Activated CD4-positive, alpha-beta T cell treated with anti-CD3 and anti-CD28 coated beads, Interleukin-2, amount 10 ng/mL, durations not matched to agents 7 days and 5 days (primary cell): ENCODE data around the gene ROM1. TPM values are rescaled to one million over a fixed set of nuclear protein-coding genes. Genes with fewer than 3 reads are reported as not detected.

Experiments used
- CTCF ChIA-PET: fragments of 350-600 bp; sonication (Branson Sonifier 250); formaldehyde crosslinking; loops from one replicate; lab custom pipeline; 2021; ENCODE audit warnings: antibody characterized with exemption; lab: Charles Lee
- POLR2A ChIA-PET: fragments of 350-600 bp; sonication (Branson Sonifier 250); formaldehyde crosslinking; loops from one replicate; lab custom pipeline; 2021; ENCODE audit warnings: antibody characterized with exemption; lab: Charles Lee
- DNase-seq: peaks from one replicate; pipeline ENCODE4 v3.0.0-alpha.2; 2020
- H3K27ac Mint-ChIP-seq: one replicate; pipeline ENCODE4 v1.8.0; 2021; ENCODE audit warnings: mild to moderate bottlenecking, moderate library complexity, mixed read lengths
- H3K27me3 Mint-ChIP-seq: one replicate; pipeline ENCODE4 v1.8.0; 2021; ENCODE audit warnings: mixed read lengths
- H3K36me3 Mint-ChIP-seq: one replicate; pipeline ENCODE4 v1.8.0; 2021; ENCODE audit warnings: low read depth, mixed read lengths
- H3K4me1 Mint-ChIP-seq: one replicate; pipeline ENCODE4 v1.8.0; 2021; ENCODE audit warnings: mixed read lengths
- H3K4me3 Mint-ChIP-seq: one replicate; pipeline ENCODE4 v1.8.0; 2021; ENCODE audit warnings: mild to moderate bottlenecking, moderate library complexity, mixed read lengths
- H3K9me3 Mint-ChIP-seq: one replicate; pipeline ENCODE4 v1.8.0; 2021; ENCODE audit warnings: mixed read lengths
- total RNA-seq, 2 experiments: library from RNA; stranded (reverse); gene quantifications; one replicate each; pipeline ENCODE4 v1.2.3, GENCODE V29; 2021

Gene ROM1
- total RNA-seq, 2 experiments from 2014 or later = 1.0 to 1.3 TPM

DNA sequence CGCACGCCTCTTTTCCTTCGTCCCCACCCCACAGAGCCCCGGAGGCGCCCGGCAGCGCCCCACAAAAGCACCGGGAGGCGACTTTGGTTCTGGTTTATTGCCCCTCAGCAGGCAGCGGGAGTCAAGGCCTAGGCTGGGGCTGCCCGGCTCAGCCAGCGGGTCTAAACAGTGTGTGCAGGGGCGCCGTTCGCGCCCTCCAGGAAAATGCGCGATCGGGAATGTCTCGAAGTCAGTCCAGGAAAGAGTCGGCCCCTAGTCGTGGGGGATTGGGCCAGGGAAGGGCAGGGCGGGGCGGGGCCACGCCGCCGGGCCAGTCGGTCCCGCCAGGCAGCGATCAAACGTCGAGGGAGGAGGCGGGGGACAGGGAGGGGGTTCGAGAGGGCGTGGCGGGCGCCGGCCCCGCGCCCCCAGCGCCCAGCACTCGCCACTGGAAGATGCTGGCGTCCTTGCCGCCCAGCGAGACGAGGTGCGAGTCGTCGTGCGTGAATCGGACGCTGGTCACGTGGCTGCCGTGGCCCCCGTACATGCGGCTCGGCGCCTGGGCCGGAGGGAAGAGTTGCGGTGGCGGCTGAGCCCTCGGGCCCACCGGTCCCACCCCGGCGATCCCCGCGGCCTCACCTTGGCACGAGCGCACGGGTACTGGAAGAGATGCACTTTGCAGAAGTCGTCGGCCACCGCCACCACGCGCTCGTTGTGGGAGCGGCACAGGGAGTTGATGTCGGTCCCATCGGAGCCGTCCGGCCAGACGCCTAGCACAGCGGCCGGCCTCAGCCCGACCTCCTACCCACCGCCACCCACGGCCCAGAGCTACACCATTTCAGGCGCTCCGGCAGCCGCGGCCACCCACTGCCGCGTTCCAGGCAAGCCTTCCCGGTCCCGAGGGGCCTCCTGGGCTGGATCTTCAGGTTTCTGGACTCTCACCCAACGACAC, 10.7 kb upstream of the ROM1 start:
- POLR2A ChIA-PET = interaction anchor here (0.6 to 1.9 kb wide), 7 partner anchors 11 to 279 kb away, joined by 3 to 18 read pairs (median 3); partner anchors contain the start of genes EEF1G, SLC3A2, TUT1 and UQCC3
- H3K27me3 Mint-ChIP-seq = no peaks in the 10 kb centered on the region
- peak overlapping the region; percentile 95 for H3K27ac Mint-ChIP-seq
- no peaks in the 10 kb centered on the region for H3K9me3 Mint-ChIP-seq
- peak overlapping the region; percentile 85 for H3K4me3 Mint-ChIP-seq
- peaks cover 70% of the 10 kb centered on the region for H3K36me3 Mint-ChIP-seq
- DNase-seq = peak; percentile 22
- H3K4me1 Mint-ChIP-seq = peaks cover 50% of the 10 kb centered on the region
- CTCF ChIA-PET = interaction anchor here (1.0 to 3.7 kb wide), 7 partner anchors 8 to 62 kb away, joined by 3 to 25 read pairs (median 6); partner anchors contain the start of genes C11orf98, CSKMT, EML3 and GANAB

DNA sequence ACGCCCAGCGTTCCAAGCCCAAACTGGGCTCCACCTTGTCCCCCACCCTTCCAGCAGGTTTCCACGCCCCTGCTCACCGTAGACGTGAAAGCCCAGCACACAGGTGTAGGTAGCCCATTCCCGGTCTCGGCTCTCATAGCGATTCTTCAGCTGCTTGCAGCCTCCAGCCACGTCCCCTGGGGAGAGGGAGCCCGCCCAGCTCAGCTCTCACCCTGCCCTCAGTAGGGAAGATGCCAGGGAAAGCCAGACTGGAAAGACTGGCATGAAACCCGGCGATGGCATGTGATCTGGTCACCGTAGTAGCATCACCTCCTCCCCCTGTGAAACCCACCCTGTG, 10.0 kb upstream of the ROM1 start:
- POLR2A ChIA-PET = no interaction called here
- no peak for DNase-seq
- Mint-ChIP-seq H3K9me3 (no peaks in the 10 kb centered on the region), H3K36me3 (peaks cover 70% of the 10 kb centered on the region), H3K4me1 (peaks cover 50% of the 10 kb centered on the region), H3K27me3 (no peaks in the 10 kb centered on the region), H3K4me3 (peak overlapping the region; percentile 54), H3K27ac (peak overlapping the region; percentile 81)
- CTCF ChIA-PET = interaction anchor here (1.0 to 2.4 kb wide), 3 partner anchors 10 to 62 kb away, joined by 3 to 7 read pairs (median 5); partner anchors contain the start of genes C11orf98, CSKMT, EML3 and ROM1

DNA sequence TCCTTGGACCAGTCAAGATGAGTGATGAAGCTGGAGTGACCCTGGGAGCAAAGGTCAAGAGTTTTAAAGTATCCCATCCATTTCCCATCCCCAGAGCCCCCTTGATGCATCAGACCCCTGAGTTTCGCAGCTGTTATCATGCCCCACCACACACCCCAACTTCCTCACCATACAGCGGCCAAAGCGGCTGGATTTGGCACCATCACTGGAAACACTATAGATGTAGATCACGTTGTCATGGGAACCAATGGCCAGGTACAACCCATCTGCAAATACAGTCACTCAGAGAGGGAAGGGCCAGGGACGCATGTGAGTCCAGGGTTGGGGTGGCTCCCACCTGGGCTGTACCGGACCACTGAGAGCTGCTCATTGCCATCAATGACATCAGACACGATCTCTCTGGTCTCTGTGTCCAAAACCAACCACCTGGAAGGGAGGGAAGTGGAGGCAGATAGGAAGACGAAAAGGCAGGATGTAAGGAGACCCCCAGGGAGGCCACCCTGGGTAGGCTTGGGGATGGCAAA, 9.2 kb upstream of the ROM1 start:
- peak overlapping the region; percentile 81 for H3K27ac Mint-ChIP-seq
- H3K9me3 Mint-ChIP-seq = no peaks in the 10 kb centered on the region
- H3K4me3 Mint-ChIP-seq = peak overlapping the region; percentile 54
- peaks cover 66% of the 10 kb centered on the region for H3K36me3 Mint-ChIP-seq
- H3K4me1 Mint-ChIP-seq = peaks cover 49% of the 10 kb centered on the region
- ChIA-PET POLR2A (no interaction called here), CTCF (interaction anchor here (1.0 to 1.7 kb wide), 5 partner anchors 9 to 17 kb away, joined by 3 to 5 read pairs (median 4); partner anchors contain the start of genes EML3, ROM1 and TUT1)
- no peak for DNase-seq
- H3K27me3 Mint-ChIP-seq = no peaks in the 10 kb centered on the region

- Mint-ChIP-seq H3K36me3 (peaks cover 64% of the 10 kb centered on the region), H3K4me1 (peaks cover 48% of the 10 kb centered on the region), H3K4me3 (no peak overlapping the region), H3K27me3 (no peaks in the 10 kb centered on the region), H3K27ac (no peak overlapping the region), H3K9me3 (no peaks in the 10 kb centered on the region)
- ChIA-PET CTCF (interaction anchor here (1.0 to 1.5 kb wide), 3 partner anchors 11 to 13 kb away, joined by 3 to 5 read pairs (median 4); partner anchors contain the start of gene TUT1), POLR2A (no interaction called here)
- no peak for DNase-seq
Measured at GRCh38 chr11:62604460-62605120, 8.5 kb upstream of the ROM1 start.

DNA sequence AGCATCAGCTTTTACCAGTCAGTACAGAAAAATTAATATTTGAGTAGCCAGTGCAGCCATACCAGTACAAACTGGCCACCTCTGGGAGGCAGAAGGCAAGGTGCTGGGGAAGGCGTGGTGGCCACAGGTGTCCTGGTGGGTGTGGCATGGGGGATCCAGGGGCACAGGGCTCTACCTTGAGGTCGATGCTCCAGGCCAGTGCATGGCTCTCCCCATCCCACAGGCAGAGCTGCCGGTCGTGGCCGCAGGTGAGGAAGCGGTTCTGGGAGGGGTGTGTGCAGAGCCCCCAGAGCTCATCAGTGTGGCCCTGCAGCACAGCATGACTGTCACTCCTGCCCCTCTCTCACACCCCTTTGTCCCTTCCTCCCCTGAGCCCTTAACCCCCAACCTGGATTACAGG, 7.6 kb upstream of the ROM1 start:
- Mint-ChIP-seq H3K27ac (no peak overlapping the region), H3K27me3 (no peaks in the 10 kb centered on the region), H3K36me3 (peaks cover 61% of the 10 kb centered on the region), H3K4me1 (peaks cover 50% of the 10 kb centered on the region), H3K9me3 (no peaks in the 10 kb centered on the region), H3K4me3 (no peak overlapping the region)
- ChIA-PET CTCF (interaction anchor here (1.3 kb wide), 1 partner anchor 17 kb away, joined by 3 read pairs; no protein-coding TSS in a partner anchor), POLR2A (no interaction called here)
- DNase-seq = no peak

- no peak for DNase-seq
- ChIA-PET CTCF (interaction anchor here (1.3 kb wide), 1 partner anchor 17 kb away, joined by 3 read pairs; no protein-coding TSS in a partner anchor), POLR2A (no interaction called here)
- Mint-ChIP-seq H3K9me3 (no peaks in the 10 kb centered on the region), H3K36me3 (peaks cover 59% of the 10 kb centered on the region), H3K4me3 (no peak overlapping the region), H3K27ac (no peak overlapping the region), H3K27me3 (no peaks in the 10 kb centered on the region), H3K4me1 (peaks cover 54% of the 10 kb centered on the region)
Measured at GRCh38 chr11:62605902-62606301, 7.2 kb upstream of the ROM1 start.

GRCh38 chr11:62607714-62608113, 5.3 kb upstream of the ROM1 start:
- H3K9me3 Mint-ChIP-seq = no peaks in the 10 kb centered on the region
- H3K36me3 Mint-ChIP-seq = peaks cover 61% of the 10 kb centered on the region
- no peak overlapping the region for H3K27ac Mint-ChIP-seq
- H3K4me1 Mint-ChIP-seq = peaks cover 54% of the 10 kb centered on the region
- DNase-seq = no peak
- POLR2A ChIA-PET = interaction anchor here (0.6 to 0.7 kb wide), 2 partner anchors 58 to 64 kb away, joined by 3 to 7 read pairs; partner anchors contain the start of genes CSKMT and UQCC3
- CTCF ChIA-PET = interaction anchor here (0.6 to 4.5 kb wide), 3 partner anchors 9 to 105 kb away, joined by 3 to 40 read pairs (median 6); partner anchors contain the start of gene B3GAT3
- H3K4me3 Mint-ChIP-seq = no peak overlapping the region
- H3K27me3 Mint-ChIP-seq = no peaks in the 10 kb centered on the region

- Mint-ChIP-seq H3K27ac (no peak overlapping the region), H3K27me3 (no peaks in the 10 kb centered on the region), H3K9me3 (no peaks in the 10 kb centered on the region), H3K4me3 (no peak overlapping the region), H3K4me1 (peaks cover 47% of the 10 kb centered on the region), H3K36me3 (peaks cover 50% of the 10 kb centered on the region)
- ChIA-PET CTCF (interaction anchor here (1.2 to 4.5 kb wide), 5 partner anchors 10 to 56 kb away, joined by 3 to 40 read pairs (median 5); partner anchors contain the start of genes B3GAT3, C11orf98, CSKMT and TUT1), POLR2A (no interaction called here)
- DNase-seq = no peak
Measured at GRCh38 chr11:62608776-62609175, 4.3 kb upstream of the ROM1 start.

GRCh38 chr11:62610403-62610802, 2.7 kb upstream of the ROM1 start:
- no peak for DNase-seq
- Mint-ChIP-seq H3K27me3 (no peaks in the 10 kb centered on the region), H3K9me3 (no peaks in the 10 kb centered on the region), H3K36me3 (peaks cover 47% of the 10 kb centered on the region), H3K4me1 (peaks cover 51% of the 10 kb centered on the region), H3K27ac (peak overlapping the region; percentile 69), H3K4me3 (peak overlapping the region; percentile 96)
- ChIA-PET POLR2A (no interaction called here), CTCF (interaction anchor here (1.0 to 4.5 kb wide), 9 partner anchors 10 to 97 kb away, joined by 3 to 40 read pairs (median 5); partner anchors contain the start of genes B3GAT3, BSCL2, C11orf98 and CSKMT)

DNA sequence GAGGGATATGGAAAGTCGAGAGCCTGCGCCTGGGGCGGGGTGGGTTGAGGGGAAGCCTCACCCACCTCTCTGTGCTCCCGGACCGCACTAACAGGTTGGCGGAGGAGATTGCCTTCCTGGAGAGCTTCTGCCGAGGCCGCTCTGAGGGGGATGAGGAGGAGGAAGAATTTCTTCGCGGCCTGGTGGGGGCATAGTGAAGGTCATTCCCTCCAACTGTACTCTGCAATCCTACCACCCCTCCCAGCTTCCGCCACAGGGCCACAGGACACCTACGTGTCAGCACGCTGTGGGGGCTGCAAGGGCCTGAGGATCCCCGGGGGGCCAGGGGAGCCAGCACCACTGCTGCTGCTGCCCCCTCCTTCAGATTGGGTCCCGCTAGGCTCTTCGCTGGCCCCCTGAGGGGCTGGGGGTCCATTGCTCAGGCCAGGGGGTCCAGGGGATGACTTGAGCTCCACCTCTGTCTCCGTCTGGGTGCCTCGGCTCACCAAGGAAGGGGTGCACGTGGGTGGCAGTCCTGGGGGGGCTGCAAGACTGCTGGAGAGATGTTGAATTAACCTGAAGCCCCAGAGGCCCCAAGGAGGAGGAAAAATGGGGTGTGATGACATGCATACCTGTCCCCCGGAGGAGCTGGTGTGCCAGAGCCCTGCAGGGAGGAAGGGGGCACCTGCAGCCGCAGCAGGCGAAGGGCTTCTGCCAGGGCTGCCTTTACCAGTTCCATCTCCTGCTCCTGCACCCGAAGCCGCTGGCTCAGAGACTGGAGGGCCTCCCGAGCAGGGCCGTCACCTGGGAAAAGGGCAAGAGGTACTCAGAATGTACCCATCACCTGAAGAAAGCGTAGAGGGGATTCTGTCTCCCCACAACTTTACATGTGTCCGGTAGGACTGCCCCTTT, 2.0 kb upstream of the ROM1 start:
- Mint-ChIP-seq H3K4me1 (peaks cover 52% of the 10 kb centered on the region), H3K27ac (peak overlapping the region; percentile 94), H3K27me3 (no peaks in the 10 kb centered on the region), H3K4me3 (peak overlapping the region; percentile 96), H3K9me3 (no peaks in the 10 kb centered on the region), H3K36me3 (peaks cover 48% of the 10 kb centered on the region)
- POLR2A ChIA-PET = interaction anchor here (1.2 kb wide), 1 partner anchor 54 kb away, joined by 3 read pairs; the partner anchor contains the start of gene C11orf98
- no peak for DNase-seq
- CTCF ChIA-PET = interaction anchor here (0.9 to 4.5 kb wide), 17 partner anchors 11 to 117 kb away, joined by 3 to 40 read pairs (median 4); partner anchors contain the start of genes B3GAT3, BSCL2, C11orf98 and CSKMT

DNA sequence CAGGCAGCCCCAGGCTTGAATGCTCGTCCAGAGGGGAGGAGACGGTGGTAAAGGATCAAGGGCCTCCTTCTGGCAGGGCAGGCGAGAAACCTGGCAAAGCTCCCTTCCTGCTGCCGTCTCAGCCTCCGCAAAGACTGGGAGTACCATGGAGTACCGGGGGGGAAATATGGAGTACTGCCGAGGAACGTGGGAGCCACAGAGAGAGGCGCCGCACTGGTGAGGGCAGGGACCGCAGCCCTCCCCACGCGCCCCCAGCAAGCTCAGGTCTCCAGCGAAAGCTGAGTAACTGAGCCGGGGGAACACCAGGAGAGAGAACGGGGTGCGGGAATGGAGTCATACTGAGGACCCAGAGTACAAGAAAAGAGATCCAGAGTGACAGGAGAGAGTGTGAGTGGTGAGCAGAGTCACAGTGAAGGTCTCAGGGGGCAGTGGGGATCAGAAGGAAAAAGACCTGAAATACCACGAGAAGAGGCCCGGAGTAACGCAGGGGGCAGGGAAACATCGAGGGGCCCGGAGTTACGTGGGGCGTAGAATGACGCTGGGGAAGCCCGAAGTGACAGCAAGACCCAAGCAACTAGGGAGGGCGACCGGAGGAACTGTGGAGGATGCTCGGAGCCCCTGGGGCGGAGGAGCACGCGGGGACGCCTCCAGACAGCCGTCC, 1.2 kb upstream of the ROM1 start:
- no peaks in the 10 kb centered on the region for H3K9me3 Mint-ChIP-seq
- ChIA-PET CTCF (interaction anchor here (0.9 to 4.5 kb wide), 17 partner anchors 10 to 116 kb away, joined by 3 to 40 read pairs (median 4); partner anchors contain the start of genes B3GAT3, BSCL2, C11orf98 and CSKMT), POLR2A (interaction anchor here (0.7 to 1.2 kb wide), 2 partner anchors 53 to 61 kb away, joined by 3 read pairs; partner anchors contain the start of gene C11orf98)
- H3K36me3 Mint-ChIP-seq = peaks cover 51% of the 10 kb centered on the region
- H3K27me3 Mint-ChIP-seq = no peaks in the 10 kb centered on the region
- H3K4me3 Mint-ChIP-seq = peak overlapping the region; percentile 96
- no peak for DNase-seq
- peak overlapping the region; percentile 94 for H3K27ac Mint-ChIP-seq
- H3K4me1 Mint-ChIP-seq = peaks cover 55% of the 10 kb centered on the region
